WI38 (cell line): ENCODE data around the gene KRT13.

Experiments used
- H3K4me3 ChIP-seq: 2 replicates; pipeline ENCODE4 v1.5.1; 2011; ENCODE audit warnings: low read depth, mild to moderate bottlenecking, control low read depth, low read length
- TF ChIP-seq, protein P1 (sequence below): IDR thresholded peaks from 2 replicates; pipeline ENCODE4 v1.5.1; 2012; ENCODE audit warnings: low read depth, mild to moderate bottlenecking, control low read depth, low read length

Gene KRT13

DNA sequence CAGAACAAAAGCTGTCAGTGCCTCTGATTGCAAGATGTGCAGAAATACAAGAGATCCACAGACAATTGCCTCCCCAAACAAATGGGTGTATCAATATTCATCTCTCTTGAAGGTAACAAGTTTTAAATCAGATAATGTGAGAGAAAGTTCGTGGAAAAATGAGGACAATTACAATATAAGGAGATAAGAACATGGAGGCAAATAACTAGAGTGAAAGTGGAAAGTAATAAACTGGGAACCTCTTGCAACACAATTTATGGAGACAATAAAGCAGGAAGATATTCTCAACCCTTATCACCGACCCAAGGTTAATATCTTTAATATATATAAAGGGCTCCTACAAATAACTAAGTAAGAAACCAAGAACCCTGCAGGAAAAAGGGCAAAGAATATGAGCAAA lies 36.9 kb upstream of the KRT13 start:
- TF ChIP-seq, protein P1, sequence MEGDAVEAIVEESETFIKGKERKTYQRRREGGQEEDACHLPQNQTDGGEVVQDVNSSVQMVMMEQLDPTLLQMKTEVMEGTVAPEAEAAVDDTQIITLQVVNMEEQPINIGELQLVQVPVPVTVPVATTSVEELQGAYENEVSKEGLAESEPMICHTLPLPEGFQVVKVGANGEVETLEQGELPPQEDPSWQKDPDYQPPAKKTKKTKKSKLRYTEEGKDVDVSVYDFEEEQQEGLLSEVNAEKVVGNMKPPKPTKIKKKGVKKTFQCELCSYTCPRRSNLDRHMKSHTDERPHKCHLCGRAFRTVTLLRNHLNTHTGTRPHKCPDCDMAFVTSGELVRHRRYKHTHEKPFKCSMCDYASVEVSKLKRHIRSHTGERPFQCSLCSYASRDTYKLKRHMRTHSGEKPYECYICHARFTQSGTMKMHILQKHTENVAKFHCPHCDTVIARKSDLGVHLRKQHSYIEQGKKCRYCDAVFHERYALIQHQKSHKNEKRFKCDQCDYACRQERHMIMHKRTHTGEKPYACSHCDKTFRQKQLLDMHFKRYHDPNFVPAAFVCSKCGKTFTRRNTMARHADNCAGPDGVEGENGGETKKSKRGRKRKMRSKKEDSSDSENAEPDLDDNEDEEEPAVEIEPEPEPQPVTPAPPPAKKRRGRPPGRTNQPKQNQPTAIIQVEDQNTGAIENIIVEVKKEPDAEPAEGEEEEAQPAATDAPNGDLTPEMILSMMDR, result no peak
- no peak overlapping the region for H3K4me3 ChIP-seq

DNA sequence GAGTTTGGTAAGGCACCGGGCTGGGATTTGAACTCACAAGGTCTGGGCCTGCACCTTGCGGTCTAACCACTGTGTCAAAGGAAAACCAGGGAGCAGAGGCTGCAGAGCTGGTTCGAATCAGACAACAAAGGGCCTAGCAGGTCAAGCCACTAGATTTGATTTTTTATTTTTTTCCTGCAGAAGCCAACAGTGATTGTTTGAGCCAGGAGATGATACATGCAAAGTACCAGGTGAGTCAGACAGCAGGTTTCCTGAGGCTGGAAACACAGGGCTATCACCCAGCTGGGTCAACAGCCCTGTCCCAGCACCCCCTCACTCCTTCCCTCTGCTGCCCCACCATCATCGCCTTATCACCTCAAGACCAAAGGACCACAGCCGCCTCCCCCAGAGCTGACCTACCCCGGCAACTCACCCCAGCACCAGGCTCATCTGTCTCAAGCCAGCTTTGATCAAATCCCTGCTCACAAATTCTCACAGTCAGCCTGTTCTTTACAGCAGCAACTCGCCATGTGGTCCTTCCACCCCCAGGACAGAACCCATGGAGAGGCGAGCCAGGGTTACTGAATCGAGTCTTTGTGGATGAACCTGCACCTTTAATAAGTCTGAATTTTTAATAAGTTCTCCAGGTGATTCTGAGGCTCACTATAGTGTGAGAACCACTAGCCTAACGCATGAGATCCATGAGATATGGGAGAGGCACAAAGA lies 35.7 kb upstream of the KRT13 start:
- TF ChIP-seq, protein P1, result no peak
- no peak overlapping the region for H3K4me3 ChIP-seq

DNA sequence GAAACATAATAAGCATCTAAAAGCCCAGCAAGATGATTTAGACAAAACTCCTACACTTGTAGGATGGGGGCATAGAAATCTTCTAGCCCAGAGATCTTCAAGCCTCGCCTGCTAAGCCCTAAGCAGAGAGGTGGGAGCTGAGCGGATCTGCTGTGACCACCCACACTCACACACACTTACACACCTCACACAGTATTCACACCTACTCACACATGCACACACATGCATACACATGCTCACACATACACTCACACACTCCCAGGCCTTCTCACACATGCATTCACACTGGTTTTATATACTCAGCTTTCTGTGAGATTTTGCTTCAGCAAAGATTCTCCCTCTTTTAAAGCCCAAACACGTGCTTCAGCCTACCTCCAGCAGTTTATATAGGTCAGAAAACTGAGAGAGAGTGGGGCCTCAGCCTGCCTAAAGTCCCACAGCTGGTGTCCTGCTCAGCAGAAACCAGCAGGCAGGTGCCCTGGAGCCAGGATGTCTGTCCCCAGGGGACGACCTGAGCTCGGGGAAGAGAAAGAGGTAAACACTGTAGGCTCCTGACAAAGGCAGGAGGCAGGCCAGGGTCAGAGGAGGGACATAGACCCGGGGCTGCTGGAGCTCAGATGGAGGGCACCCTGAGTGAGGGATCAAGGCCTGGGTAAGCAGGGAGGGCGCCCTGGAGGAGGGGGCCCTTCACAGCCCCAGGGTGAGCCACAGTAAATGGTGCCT lies 34.7 kb upstream of the KRT13 start:
- TF ChIP-seq, protein P1, result no peak
- no peak overlapping the region for H3K4me3 ChIP-seq

DNA sequence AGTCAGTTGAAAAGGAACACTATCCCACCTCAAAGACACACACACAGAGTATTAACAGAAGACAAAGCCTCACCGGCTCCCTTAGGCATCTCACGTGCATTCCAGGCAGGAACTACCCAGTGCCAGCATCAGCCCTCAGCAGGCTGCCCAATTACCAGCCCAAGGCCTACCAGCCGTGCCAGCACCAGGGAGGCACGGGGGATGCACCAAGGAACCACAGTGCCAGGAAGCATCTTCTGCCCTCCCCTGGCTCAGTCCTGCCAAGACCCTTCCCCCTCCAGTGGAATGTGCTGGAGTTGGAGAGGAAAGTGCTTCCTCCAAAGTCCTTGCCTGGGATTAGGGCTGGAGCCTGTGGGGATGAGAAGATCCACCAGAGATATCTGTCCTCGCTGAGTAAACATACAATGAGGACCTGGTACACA lies 33.7 kb upstream of the KRT13 start:
- no peak overlapping the region for H3K4me3 ChIP-seq
- TF ChIP-seq, protein P1, result no peak

DNA sequence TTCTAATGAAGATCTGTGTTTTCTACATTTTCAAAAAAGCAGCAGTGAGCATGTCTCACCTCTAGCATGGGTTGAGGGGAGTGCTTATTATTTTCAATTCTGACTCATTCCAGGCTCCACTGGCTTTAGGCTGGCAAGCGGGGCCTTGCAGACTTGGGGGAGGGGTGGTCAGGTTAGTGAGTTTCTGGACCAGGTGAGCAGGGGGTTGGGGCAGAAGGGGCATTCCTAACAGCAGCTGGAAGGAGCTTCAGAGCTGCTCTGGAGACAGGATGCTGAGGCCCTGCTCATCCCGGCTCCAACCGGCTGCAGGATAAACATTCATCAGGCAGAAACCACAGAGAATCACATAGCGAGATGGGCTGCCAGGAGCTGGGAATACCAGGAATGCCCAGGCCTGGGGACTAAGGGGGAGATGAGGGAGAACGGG lies 33.2 kb upstream of the KRT13 start:
- TF ChIP-seq, protein P1, result no peak
- H3K4me3 ChIP-seq, result no peak overlapping the region

DNA sequence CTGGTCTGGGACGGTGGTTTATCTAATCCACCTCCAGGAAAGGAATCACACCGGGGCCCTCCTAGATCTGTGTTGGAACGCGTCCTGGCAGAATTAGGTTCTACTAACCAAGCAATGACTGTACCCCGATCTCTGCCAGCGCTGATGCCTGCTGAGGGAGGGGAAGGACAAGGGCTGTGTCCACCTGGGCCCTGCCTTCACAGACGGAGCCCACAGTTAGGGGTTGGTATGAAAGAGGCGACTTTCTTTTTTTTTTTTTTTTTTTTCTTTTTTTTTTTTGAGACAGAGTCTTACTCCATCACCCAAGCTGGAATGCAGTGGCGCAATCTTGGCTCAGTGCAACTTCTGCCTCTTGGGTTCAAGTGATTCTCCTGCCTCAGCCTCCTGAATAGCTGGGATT lies 32.6 kb upstream of the KRT13 start:
- no peak overlapping the region for H3K4me3 ChIP-seq
- TF ChIP-seq, protein P1, result no peak

DNA sequence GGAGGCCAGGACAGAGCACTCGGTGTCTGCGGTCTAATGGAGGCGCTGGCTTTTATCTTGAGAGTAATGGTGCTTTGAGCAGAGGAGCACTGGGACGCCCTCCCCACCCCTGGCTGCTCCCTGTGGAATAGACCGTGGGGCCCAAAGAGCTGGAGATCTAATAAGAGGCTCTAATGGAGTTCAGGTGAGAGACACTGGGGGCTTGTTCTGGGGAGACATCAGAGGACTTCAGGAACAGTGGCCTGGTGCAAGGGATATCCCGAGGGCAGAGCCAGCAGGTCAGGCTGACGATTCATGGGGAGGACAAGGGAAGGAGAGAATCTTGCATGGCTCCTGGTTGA lies 32.2 kb upstream of the KRT13 start:
- TF ChIP-seq, protein P1, result no peak
- no peak overlapping the region for H3K4me3 ChIP-seq
